ENCODE measurements around the gene CMIP. TPM values are rescaled to one million over a fixed set of nuclear protein-coding genes. Genes with fewer than 3 reads are reported as not detected.
A peak's percentile ranks its signal among the peaks of the same experiment; 100 is the strongest.

CMIP gene
- total and polyA plus RNA-seq, 7 donors = 11.0 to 60.3 (median 20.4) TPM

- H3K27me3 ChIP-seq = no peaks in the 10 kb centered on the region
- intact Hi-C loops (cut with DNase I) = no loop called here
- H3K36me3 ChIP-seq = peaks cover 10 to 60% (median 12%) of the 10 kb centered on the region in 4 donors
- DNase-seq = no peak
- H3K9me3 ChIP-seq = no peaks in the 10 kb centered on the region
- H3K27ac ChIP-seq = peak overlapping the region in 1 of 4 donors; percentile 1
- no peak for TF ChIP-seq POLR2A (IDR thresholded peaks at IDR 0.05)
- no peak for TF ChIP-seq EP300 (IDR thresholded peaks at IDR 0.05)
- no peak for TF ChIP-seq POLR2AphosphoS5 (IDR thresholded peaks at IDR 0.05)
- TF ChIP-seq, protein P1, sequence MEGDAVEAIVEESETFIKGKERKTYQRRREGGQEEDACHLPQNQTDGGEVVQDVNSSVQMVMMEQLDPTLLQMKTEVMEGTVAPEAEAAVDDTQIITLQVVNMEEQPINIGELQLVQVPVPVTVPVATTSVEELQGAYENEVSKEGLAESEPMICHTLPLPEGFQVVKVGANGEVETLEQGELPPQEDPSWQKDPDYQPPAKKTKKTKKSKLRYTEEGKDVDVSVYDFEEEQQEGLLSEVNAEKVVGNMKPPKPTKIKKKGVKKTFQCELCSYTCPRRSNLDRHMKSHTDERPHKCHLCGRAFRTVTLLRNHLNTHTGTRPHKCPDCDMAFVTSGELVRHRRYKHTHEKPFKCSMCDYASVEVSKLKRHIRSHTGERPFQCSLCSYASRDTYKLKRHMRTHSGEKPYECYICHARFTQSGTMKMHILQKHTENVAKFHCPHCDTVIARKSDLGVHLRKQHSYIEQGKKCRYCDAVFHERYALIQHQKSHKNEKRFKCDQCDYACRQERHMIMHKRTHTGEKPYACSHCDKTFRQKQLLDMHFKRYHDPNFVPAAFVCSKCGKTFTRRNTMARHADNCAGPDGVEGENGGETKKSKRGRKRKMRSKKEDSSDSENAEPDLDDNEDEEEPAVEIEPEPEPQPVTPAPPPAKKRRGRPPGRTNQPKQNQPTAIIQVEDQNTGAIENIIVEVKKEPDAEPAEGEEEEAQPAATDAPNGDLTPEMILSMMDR (IDR thresholded peaks at IDR 0.05) = no peak
- H3K4me3 ChIP-seq = no peak overlapping the region
- H3K4me1 ChIP-seq = peaks cover 0 to 46% (median 21%) of the 10 kb centered on the region in 4 donors
- WGBS, 2 donors = 91% methylated on average over 15 of the region's 15 CpGs
Observed at GRCh38 chr16:81676883-81677737, 232.5 kb downstream of the CMIP start.

DNA sequence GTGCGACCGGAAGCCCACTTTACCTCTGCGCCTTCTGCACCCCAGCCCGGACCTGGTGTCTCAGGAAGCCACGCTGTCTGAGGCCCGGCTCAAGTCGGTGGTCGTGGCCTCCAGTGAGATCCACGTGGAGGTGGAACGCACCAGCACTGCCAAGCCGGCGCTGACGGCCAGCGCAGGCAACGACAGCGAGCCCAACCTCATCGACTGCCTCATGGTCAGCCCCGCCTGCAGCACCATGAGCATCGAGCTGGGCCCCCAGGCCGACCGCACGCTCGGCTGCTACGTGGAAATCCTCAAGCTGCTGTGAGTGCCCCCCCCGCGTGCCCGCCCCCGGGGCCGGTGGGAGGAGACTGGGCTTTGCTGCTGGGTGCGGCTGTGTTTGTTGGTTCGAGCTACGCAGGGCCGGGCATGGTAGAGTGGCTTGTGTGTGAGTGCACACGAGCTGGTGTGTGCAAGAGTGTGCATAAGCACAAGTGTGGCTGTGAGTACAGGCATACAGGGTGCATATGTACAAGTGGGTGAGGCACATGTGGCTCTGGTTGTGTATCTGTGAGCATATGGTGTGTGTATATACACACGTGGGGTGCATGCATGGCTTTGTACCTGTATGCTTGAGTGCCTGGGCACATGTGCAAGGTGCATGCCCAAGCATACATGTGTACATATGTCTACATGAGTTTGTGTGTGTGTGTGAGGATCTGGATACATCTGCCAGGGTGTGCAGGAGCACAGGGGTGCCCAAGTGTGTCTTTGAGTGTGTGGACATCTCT is 233.9 kb downstream of the CMIP start:
- intact Hi-C loops (cut with DNase I) = no loop called here
- Histone ChIP-seq H3K9me3 (no peaks in the 10 kb centered on the region), H3K36me3 (peaks cover 0 to 53% (median 4%) of the 10 kb centered on the region in 4 donors), H3K27ac (peak overlapping the region in 1 of 4 donors; percentile 2), H3K27me3 (no peaks in the 10 kb centered on the region), H3K4me1 (peaks cover 0 to 46% (median 21%) of the 10 kb centered on the region in 4 donors), H3K4me3 (no peak overlapping the region)
- TF ChIP-seq POLR2AphosphoS5 (IDR thresholded peaks at IDR 0.05) (peak in 1 of 4 donors; percentile 5), POLR2A (IDR thresholded peaks at IDR 0.05) (no peak), EP300 (IDR thresholded peaks at IDR 0.05) (no peak)
- TF ChIP-seq, protein P1 (IDR thresholded peaks at IDR 0.05) = no peak
- WGBS, 2 donors = 78 to 80% methylated on average over 35 of the region's 35 CpGs
- no peak for DNase-seq

DNA sequence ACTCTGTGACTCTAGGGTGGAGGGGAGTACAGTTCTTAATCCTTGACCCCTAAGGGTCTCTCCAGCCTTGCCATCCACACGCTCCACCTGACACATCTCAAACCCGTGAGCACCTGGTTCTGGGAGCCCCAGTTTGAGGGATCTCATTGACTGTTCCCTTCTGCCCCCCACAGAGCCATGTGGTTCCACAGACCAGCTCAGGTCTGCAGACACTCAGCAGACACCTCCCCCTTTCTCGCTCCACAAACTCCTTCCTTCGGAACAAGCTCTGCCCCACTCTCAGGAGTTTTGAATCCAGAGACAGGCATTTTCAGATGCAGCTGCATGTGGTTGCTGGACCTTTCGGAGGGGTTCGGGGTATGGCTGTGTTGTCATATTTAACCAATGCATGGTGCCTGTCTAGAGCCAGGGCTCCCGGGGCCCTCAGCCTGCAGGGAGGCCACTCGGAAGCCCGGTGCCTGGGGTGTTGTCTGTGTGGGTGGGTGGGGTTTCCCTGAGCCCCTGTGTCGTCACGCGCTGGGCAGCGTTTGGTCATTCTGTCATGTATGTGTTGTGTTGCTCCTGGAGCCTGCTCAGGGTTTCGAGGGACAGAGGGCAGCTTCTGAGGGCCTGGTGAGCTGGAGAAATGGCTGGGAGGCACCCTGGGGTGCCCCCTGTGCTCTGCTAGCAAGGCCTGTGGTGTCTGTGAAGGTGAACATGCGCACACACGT is 235.3 kb downstream of the CMIP start:
- DNase-seq = no peak
- Histone ChIP-seq H3K4me1 (peaks cover 0 to 46% (median 21%) of the 10 kb centered on the region in 4 donors), H3K9me3 (no peaks in the 10 kb centered on the region), H3K4me3 (no peak overlapping the region), H3K27ac (peak overlapping the region in 3 of 4 donors; percentile 58 to 69 (median 68)), H3K27me3 (no peaks in the 10 kb centered on the region), H3K36me3 (peaks cover 0 to 42% (median 4%) of the 10 kb centered on the region in 4 donors)
- no peak for TF ChIP-seq POLR2AphosphoS5 (IDR thresholded peaks at IDR 0.05)
- TF ChIP-seq, protein P1 (IDR thresholded peaks at IDR 0.05) = no peak
- no peak for TF ChIP-seq POLR2A (IDR thresholded peaks at IDR 0.05)
- TF ChIP-seq EP300 (IDR thresholded peaks at IDR 0.05) = no peak
- WGBS, 2 donors = 89% methylated on average over 16 of the region's 16 CpGs
- intact Hi-C loops (cut with DNase I) = no loop called here

GRCh38 chr16:81680444-81681275 is 236.1 kb downstream of the CMIP start:
- H3K4me3 ChIP-seq = no peak overlapping the region
- TF ChIP-seq POLR2AphosphoS5 (IDR thresholded peaks at IDR 0.05) (no peak), POLR2A (IDR thresholded peaks at IDR 0.05) (no peak), EP300 (IDR thresholded peaks at IDR 0.05) (no peak)
- TF ChIP-seq, protein P1 (IDR thresholded peaks at IDR 0.05) = no peak
- no peaks in the 10 kb centered on the region for H3K27me3 ChIP-seq
- DNase-seq = no peak
- peaks cover 0 to 39% (median 4%) of the 10 kb centered on the region in 4 donors for H3K36me3 ChIP-seq
- intact Hi-C loops (cut with DNase I) = no loop called here
- peak overlapping the region in 3 of 4 donors; percentile 58 to 69 (median 68) for H3K27ac ChIP-seq
- H3K9me3 ChIP-seq = no peaks in the 10 kb centered on the region
- H3K4me1 ChIP-seq = peaks cover 0 to 42% (median 21%) of the 10 kb centered on the region in 4 donors
- WGBS, 2 donors = 81 to 84% methylated on average over 22 of the region's 22 CpGs

Data from sigmoid colon (tissue), 7 donors.